IPS DF 4.7 (cell line): ENCODE data around the gene PHOSPHO2.

Experiments
- DNase-seq: peaks from one replicate; pipeline ENCODE4 v3.0.0-alpha.2; 2013; ENCODE audit warnings: low spot score; ENCODE audit errors: extremely low read depth

Gene PHOSPHO2, protein sequence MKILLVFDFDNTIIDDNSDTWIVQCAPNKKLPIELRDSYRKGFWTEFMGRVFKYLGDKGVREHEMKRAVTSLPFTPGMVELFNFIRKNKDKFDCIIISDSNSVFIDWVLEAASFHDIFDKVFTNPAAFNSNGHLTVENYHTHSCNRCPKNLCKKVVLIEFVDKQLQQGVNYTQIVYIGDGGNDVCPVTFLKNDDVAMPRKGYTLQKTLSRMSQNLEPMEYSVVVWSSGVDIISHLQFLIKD

DNA sequence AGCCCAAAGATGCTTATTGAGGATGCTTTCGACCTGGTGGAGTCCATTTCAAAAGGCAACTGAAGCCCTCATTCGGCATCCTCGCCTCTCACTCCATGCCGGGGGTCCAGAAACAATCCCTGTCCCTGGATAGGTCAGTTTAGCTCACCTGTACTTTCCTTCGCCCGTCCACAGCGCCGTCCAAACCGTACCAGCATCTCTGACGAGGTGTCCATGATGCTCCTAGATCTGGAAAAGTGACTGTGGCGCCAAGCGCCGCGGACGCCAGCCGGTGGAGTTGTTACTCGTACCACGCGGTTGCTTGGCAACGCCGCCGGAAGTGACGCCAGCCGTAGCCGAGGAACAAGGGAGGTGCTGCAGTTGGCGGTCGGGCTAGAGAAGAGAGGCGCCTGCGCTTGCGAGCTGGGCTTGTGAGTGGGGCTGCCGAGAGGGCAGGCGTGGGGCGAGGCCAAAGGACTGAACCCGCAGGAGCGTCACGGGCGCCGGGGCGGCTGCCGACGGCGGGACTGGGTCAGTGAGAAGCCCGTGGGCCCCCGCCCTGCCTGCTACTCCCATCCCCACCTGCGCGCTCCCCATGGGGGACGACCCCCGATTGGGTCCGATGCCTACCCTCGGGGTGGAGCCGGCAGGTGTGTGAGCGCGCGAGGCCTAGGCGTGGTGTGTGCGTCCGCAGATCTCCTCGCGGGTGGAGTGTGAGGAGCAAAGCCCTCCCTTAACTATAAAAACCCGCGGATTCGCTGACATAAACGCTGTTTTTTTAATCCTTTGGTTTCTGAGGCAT is at the start of gene PHOSPHO2, which contains the start of gene CFAP210:
PHOSPHO2 (plus strand) TSS at position 357 of the 781 bp plus-strand sequence. CDS start 6,503 bp downstream, outside the sequence.
CFAP210 (minus strand) TSS at position 293 of the 781 bp plus-strand sequence; CDS start at position 215, 78 bp downstream.
- peak; percentile 75 for DNase-seq

- no peak for DNase-seq
Measured at GRCh38 chr2:169647496-169647895, 46.8 kb upstream of the PHOSPHO2 start.

DNA sequence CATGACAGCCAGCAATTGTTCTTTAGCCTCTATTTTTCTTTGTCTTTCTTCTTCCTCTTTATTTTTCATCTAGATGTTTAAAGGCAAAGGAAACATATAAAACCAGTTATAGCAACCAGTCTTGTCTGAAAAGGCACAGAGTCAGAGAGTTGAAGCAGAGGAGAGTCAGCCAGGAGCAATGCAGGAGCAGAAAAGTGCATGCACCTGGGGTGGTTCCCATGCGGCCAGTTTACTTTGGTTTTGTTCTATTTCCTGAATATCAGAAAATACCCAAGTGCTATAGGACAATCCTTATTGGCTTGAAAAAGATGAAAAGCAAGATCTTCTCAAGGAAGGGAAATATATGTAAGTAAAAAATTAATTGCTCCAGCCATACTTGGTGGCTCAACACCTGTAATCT is 45.0 kb upstream of the PHOSPHO2 start:
- no peak for DNase-seq

- DNase-seq, result no peak
Measured at GRCh38 chr2:169653636-169654035, 40.6 kb upstream of the PHOSPHO2 start.

DNA sequence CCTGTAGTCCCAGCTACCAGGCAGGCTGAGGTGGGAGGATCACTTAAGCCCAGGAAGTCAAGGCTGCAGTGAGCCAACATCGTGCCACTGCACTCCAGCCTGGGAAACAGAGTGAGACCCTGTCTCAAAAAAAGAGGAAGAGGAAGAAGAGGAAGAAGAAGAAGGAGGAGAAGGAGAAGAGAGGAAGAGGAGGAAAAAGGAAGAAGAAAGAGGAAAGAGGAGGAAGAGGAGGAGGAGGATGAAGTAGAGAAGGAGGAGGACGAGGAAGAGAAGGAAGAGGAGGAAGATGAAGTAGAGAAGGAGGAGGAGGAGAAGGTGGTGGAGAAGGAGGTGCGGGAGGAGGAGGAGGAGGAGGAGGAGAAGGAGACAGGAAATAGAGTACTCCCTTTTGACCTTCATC is 38.1 kb upstream of the PHOSPHO2 start:
- no peak for DNase-seq

GRCh38 chr2:169658877-169659276 is 35.4 kb upstream of the PHOSPHO2 start:
- DNase-seq, result no peak

GRCh38 chr2:169659320-169659719 is 34.9 kb upstream of the PHOSPHO2 start:
- DNase-seq, result no peak

- DNase-seq, result no peak
Measured at GRCh38 chr2:169661265-169661664, 33.0 kb upstream of the PHOSPHO2 start.

DNA sequence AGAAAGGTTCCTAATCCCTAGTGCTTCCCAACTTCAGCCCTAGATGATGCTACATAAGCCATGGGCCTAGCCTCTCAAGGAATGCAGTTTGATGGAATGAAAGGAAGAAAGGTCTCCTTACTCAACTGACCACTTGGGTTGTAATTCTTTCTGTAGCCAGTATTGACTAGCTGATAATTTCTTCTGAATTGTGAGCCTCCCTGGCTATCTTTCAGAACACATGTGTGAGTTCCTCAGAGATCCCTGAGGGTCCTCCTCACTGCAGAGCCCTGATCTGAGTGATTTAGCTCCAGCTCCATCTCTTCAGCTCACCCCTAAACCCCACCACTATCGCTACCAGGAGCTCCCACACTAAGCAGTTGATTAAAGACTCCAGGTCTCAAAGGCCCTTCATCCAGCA is 31.5 kb upstream of the PHOSPHO2 start:
- no peak for DNase-seq

DNA sequence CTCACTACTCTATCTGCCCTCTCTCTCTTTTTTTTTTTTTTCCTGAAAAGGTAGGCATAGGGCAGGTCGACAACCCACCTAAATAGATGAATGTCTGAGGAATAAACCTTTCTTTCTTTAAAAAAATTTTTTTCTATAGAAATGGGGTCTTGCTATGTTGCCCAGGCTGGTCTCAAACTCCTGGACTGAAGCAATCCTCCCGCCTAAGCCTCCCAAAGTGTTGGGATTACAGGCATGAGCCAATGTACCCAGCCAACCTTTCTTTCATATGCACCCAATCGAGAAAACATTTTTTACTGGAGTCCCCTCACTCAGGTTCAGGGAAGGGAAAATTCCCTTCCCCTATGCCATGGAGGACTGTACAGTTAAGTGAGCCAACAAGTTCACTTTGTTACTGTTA is 31.0 kb upstream of the PHOSPHO2 start:
- DNase-seq, result no peak

DNA sequence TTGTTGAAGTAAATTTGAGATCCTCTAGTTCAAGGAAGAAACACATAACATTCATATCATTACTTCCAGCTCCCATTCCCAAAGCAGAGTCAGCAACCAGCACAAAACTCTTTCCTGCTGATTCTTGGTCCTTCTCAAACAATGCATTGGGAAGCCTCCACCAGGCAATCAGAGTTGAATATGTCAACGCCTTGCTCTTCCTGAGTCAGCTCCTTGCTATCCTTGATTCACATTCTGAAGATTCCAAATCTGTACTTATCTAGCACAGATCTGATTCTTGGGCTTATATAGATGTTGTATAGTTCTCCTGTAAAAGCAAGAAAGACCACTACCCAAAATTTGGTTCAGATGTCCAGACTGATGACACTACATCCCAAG is 29.7 kb upstream of the PHOSPHO2 start:
- no peak for DNase-seq

GRCh38 chr2:169664978-169665930 is 29.0 kb upstream of the PHOSPHO2 start:
- no peak for DNase-seq

- no peak for DNase-seq
Measured at GRCh38 chr2:169667583-169667982, 26.7 kb upstream of the PHOSPHO2 start.

- no peak for DNase-seq
Measured at GRCh38 chr2:169670215-169670651, 24.0 kb upstream of the PHOSPHO2 start.

- DNase-seq, result no peak
Measured at GRCh38 chr2:169670937-169671336, 23.3 kb upstream of the PHOSPHO2 start.

- no peak for DNase-seq
Measured at GRCh38 chr2:169672406-169672805, 21.9 kb upstream of the PHOSPHO2 start.

DNA sequence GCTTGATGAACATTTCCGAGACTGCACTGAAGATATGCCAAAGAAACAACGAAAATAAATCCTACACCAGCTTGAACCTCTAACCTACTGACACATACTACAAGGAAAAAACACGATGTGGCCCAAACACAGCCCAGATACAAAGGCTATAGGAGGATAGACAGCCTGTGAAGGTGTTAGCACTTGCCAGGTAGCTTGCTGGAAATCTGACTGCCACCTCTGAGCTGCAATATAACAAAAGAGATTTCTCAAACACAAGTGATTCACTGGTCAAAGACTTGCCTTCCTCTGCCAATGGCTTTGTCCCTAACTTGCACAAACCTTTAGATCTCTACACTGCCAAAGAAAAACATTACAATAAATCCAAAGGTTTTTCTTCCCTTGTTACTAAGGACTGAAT is 21.2 kb upstream of the PHOSPHO2 start:
- DNase-seq, result no peak

- no peak for DNase-seq
Measured at GRCh38 chr2:169673921-169674320, 20.3 kb upstream of the PHOSPHO2 start.

GRCh38 chr2:169676357-169676756 is 17.9 kb upstream of the PHOSPHO2 start:
- no peak for DNase-seq

DNA sequence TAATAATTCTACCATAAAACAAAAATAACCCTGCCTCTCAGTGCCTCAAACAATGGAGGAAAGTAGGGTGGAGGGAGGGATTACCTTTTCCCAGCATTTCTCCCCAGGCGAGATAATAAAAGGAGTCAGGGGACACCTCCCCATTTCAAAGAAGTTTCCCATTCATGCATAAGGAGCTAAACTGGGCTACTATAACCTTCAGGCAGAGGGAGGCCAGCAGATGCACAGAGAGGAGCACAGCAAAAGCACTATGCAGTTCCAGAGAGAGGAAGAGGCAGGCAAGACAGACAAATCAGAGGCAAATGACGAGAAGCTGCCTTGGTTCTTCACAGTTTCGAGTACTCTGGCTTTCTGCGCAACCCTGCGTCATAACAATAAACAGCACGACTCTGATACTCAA is 17.4 kb upstream of the PHOSPHO2 start:
- DNase-seq, result no peak

- no peak for DNase-seq
Measured at GRCh38 chr2:169683054-169683424, 11.2 kb upstream of the PHOSPHO2 start.
